HL-60/S4 treated with retinoic acid at 250 ng/mL for 4 days and 3 days (cell line): Measurements from ENCODE around the gene ERVW-1.

ENCODE experiments used
- in situ Hi-C: fragments of 300-500 bp; cut with MboI; formaldehyde crosslinking; loops from 2 replicates; pipeline ENCODE4 v1.7.0; 2022; ENCODE audit warnings: low sequenced_read_pairs

The ERVW-1 gene

GRCh38 chr7:92425311-92425947, 52.3 kb downstream of the ERVW-1 start:
- in situ Hi-C loops, result no loop called here

- in situ Hi-C loops, result no loop called here
Observed at GRCh38 chr7:92423710-92424131, 54.0 kb downstream of the ERVW-1 start.

GRCh38 chr7:92422926-92423325, 54.8 kb downstream of the ERVW-1 start:
- in situ Hi-C loops, result no loop called here

- in situ Hi-C loops, result no loop called here
Observed at GRCh38 chr7:92421676-92422435, 55.9 kb downstream of the ERVW-1 start.
